Common myeloid progenitor, CD34-positive (primary cell): Measurements from ENCODE around the gene AKIRIN1.
"Not testable (repeated sequence)": the region's sequence is repeated elsewhere in the genome, so short reads cannot be mapped to it uniquely, and the experiment has no call there.

Experiments used
- CTCF ChIA-PET: fragments of 350-600 bp; sonication (Branson Sonifier 250); formaldehyde crosslinking; loops from one replicate; lab custom pipeline; 2021; ENCODE audit warnings: antibody characterized with exemption; lab: Charles Lee
- POLR2A ChIA-PET: fragments of 350-600 bp; sonication (Branson Sonifier 250); formaldehyde crosslinking; loops from one replicate; lab custom pipeline; 2021; ENCODE audit warnings: antibody characterized with exemption; lab: Charles Lee
- DNase-seq, 3 donors: peaks; one replicate each; pipeline versions ENCODE4 v3.0.0 to v3.0.0-alpha.2; 2013
- H3K27ac ChIP-seq, 2 experiments: 1 replicate in 1 of 2; 2 replicates in 1 of 2; pipeline ENCODE4 v1.7.0; 2013; ENCODE audit warnings: inconsistent platforms in 2 of 2, low read length in 2 of 2, mild to moderate bottlenecking in 2 of 2, low read depth in 1 of 2, moderate library complexity in 1 of 2; ENCODE audit not compliant: severe bottlenecking in 2 of 2, insufficient read depth in 1 of 2, poor library complexity in 1 of 2
- H3K27me3 ChIP-seq, 5 experiments: replicated peaks in 2 of 5; 1 replicate in 3 of 5; 2 replicates in 2 of 5; pipeline versions ENCODE4 v1.6.1 to v1.7.0; 2013; ENCODE audit warnings: low read length in 4 of 5, mild to moderate bottlenecking in 2 of 5, moderate library complexity in 2 of 5, inconsistent platforms in 1 of 5; ENCODE audit not compliant: insufficient read depth in 5 of 5, control insufficient read depth in 4 of 5
- H3K36me3 ChIP-seq, 4 experiments: 1 replicate in 2 of 4; 2 replicates in 2 of 4; pipeline versions ENCODE4 v1.6.1 to v1.7.0; 2013; ENCODE audit warnings: low read length in 3 of 4, control low read depth in 1 of 4, mild to moderate bottlenecking in 1 of 4; ENCODE audit not compliant: control insufficient read depth in 4 of 4, insufficient read depth in 4 of 4
- H3K4me1 ChIP-seq, 4 experiments: 1 replicate in 3 of 4; 2 replicates in 1 of 4; pipeline versions ENCODE4 v1.6.1 to v1.7.1; 2013; ENCODE audit warnings: low read length in 3 of 4, mild to moderate bottlenecking in 3 of 4, control low read depth in 1 of 4, inconsistent platforms in 1 of 4, moderate library complexity in 1 of 4; ENCODE audit not compliant: control insufficient read depth in 4 of 4, insufficient read depth in 4 of 4; ENCODE audit errors: control extremely low read depth in 1 of 4
- H3K4me3 ChIP-seq, 7 experiments: 1 replicate in 4 of 7; 2 replicates in 3 of 7; pipeline versions ENCODE4 v1.5.1 to v1.7.0; 2013; ENCODE audit warnings: mild to moderate bottlenecking in 7 of 7, low read length in 6 of 7, moderate library complexity in 6 of 7, inconsistent platforms in 2 of 7, low read depth in 2 of 7, control low read depth in 1 of 7; ENCODE audit not compliant: insufficient read depth in 4 of 7, control insufficient read depth in 1 of 7; ENCODE audit errors: extremely low read depth in 1 of 7
- H3K9me3 ChIP-seq, 5 experiments: 1 replicate in 4 of 5; 2 replicates in 1 of 5; pipeline versions ENCODE4 v1.6.1 to v1.7.1; 2013; ENCODE audit warnings: low read length in 4 of 5, mild to moderate bottlenecking in 2 of 5, inconsistent platforms in 1 of 5, low read depth in 1 of 5, moderate library complexity in 1 of 5; ENCODE audit not compliant: control insufficient read depth in 4 of 5, insufficient read depth in 2 of 5; ENCODE audit errors: control extremely low read depth in 1 of 5
- WGBS: methylation state at CpG from one replicate; pipeline ENCODE4 v1.1.5; 2013; ENCODE audit not compliant: insufficient coverage; 5-methylcytosine and 5-hydroxymethylcytosine counted together

The AKIRIN1 gene

GRCh38 chr1:39051193-39051850 lies 60.2 kb downstream of the AKIRIN1 start:
- H3K4me3 ChIP-seq, POLR2A ChIA-PET, H3K27me3 ChIP-seq, DNase-seq, H3K4me1 ChIP-seq, H3K27ac ChIP-seq, H3K9me3 ChIP-seq, CTCF ChIA-PET: not testable (repeated sequence)
- WGBS, result 100% methylated on average over 5 of the region's 11 CpGs
- peaks cover 0 to 10% (median 2%) of the 10 kb centered on the region in 4 experiments for H3K36me3 ChIP-seq

- H3K9me3 ChIP-seq, result no peaks in the 10 kb centered on the region
- WGBS, result 100% methylated on average over 4 of the region's 4 CpGs
- ChIA-PET POLR2A (no interaction called here), CTCF (no interaction called here)
- H3K36me3 ChIP-seq, result peaks cover 0 to 10% (median 2%) of the 10 kb centered on the region in 4 experiments
- no peak overlapping the region for H3K4me3 ChIP-seq
- no peak overlapping the region for H3K27ac ChIP-seq
- H3K4me1 ChIP-seq, result no peaks in the 10 kb centered on the region
- no peak for DNase-seq
- H3K27me3 ChIP-seq, result no peaks in the 10 kb centered on the region
Observed at GRCh38 chr1:39051956-39052355, 60.9 kb downstream of the AKIRIN1 start.

GRCh38 chr1:39055213-39055710 lies 64.2 kb downstream of the AKIRIN1 start:
- H3K4me3 ChIP-seq, H3K9me3 ChIP-seq, DNase-seq, H3K27me3 ChIP-seq, H3K36me3 ChIP-seq, H3K27ac ChIP-seq, H3K4me1 ChIP-seq, CTCF ChIA-PET: not testable (repeated sequence)
- 97% methylated on average over 5 of the region's 8 CpGs for WGBS
- POLR2A ChIA-PET, result interaction anchor here (0.6 kb wide), 1 partner anchor 13 kb away, joined by 3 read pairs; no protein-coding TSS in a partner anchor
